ENCODE measurements around the gene MCU. TPM values are rescaled to one million over a fixed set of nuclear protein-coding genes. Genes with fewer than 3 reads are reported as not detected.

Gene MCU
- total RNA-seq, 1 experiment from 2014 or later: 26.8 TPM

GRCh38 chr10:72834183-72834825 is 142.4 kb downstream of the MCU start (continued):
- TF ChIP-seq, protein P1, sequence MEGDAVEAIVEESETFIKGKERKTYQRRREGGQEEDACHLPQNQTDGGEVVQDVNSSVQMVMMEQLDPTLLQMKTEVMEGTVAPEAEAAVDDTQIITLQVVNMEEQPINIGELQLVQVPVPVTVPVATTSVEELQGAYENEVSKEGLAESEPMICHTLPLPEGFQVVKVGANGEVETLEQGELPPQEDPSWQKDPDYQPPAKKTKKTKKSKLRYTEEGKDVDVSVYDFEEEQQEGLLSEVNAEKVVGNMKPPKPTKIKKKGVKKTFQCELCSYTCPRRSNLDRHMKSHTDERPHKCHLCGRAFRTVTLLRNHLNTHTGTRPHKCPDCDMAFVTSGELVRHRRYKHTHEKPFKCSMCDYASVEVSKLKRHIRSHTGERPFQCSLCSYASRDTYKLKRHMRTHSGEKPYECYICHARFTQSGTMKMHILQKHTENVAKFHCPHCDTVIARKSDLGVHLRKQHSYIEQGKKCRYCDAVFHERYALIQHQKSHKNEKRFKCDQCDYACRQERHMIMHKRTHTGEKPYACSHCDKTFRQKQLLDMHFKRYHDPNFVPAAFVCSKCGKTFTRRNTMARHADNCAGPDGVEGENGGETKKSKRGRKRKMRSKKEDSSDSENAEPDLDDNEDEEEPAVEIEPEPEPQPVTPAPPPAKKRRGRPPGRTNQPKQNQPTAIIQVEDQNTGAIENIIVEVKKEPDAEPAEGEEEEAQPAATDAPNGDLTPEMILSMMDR (IDR thresholded peaks at IDR 0.05 in 2 of 3, conservative IDR thresholded peaks at IDR 0.05 in 1 of 3; ENCODE audit: borderline replicate concordance in 1 of 3, insufficient read depth in 1 of 3, low read depth in 2 of 3, low read length in 2 of 3): peak; percentile 52 to 83 (median 65)
- TF ChIP-seq YY1 (IDR thresholded peaks at IDR 0.05; ENCODE audit: extremely low read depth, insufficient replicate concordance, low read depth, low read length) (no peak), CEBPB (IDR thresholded peaks at IDR 0.05; ENCODE audit: low read depth) (peak; percentile 5; the same call in 1 of the 2 replicates), RAD21 (IDR thresholded peaks at IDR 0.05; ENCODE audit: low read depth) (peak; percentile 90), TCF7L2 (IDR thresholded peaks at IDR 0.05; ENCODE audit: borderline replicate concordance, extremely low read depth, insufficient read depth, insufficient read length) (no peak), EGR1 (IDR thresholded peaks at IDR 0.05; ENCODE audit: low read depth) (no peak), FOSL1 (IDR thresholded peaks at IDR 0.05; ENCODE audit: low read depth) (no peak), SP1 (IDR thresholded peaks at IDR 0.05; ENCODE audit: low read depth) (no peak), ELF1 (IDR thresholded peaks at IDR 0.05; ENCODE audit: borderline replicate concordance, low read depth) (no peak)

DNA sequence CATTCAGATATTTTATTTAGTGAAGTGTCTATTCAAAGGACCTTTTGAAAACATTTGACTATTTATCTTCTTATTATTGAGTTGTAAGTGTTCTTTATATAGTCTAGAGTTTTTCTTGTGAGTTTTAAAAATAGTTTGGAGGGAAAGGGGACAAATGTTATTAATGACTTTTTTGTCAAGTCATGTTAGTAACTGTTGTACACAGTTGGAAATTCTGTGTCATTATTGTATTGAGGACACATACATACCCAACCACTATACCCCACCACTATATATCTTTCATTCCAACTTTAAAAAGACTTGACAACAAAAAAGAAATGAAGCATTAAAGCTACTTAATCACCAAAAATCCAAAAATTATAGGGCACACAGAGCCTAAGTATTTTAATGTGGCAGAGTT is 148.4 kb downstream of the MCU start:
- no peaks in the 10 kb centered on the region for H3K36me3 ChIP-seq (ENCODE audit: control insufficient read depth in 1 of 2, insufficient read depth in 2 of 2, low read length in 2 of 2)
- H3K9me3 ChIP-seq (ENCODE audit: control insufficient read depth in 1 of 2, insufficient read depth in 1 of 2, low read depth in 1 of 2, low read length in 2 of 2): no peaks in the 10 kb centered on the region
- BruUV-seq (replicated peaks): no TSS peak
- ATAC-seq (no peak), DNase-seq (ENCODE audit: low read depth, low spot score) (no peak)
- no peaks in the 10 kb centered on the region for H3K79me2 ChIP-seq (ENCODE audit: insufficient read depth, low read length)
- intact Hi-C loops (cut with micrococcal nuclease): no loop called here
- H3K4me2 ChIP-seq (ENCODE audit: low read length): no peak overlapping the region
- H3K27ac ChIP-seq (ENCODE audit: low read depth, low read length): no peak overlapping the region
- no peak overlapping the region for H3K9ac ChIP-seq (ENCODE audit: low read length)
- no peak overlapping the region for H3K4me3 ChIP-seq (replicated peaks in 1 of 2; ENCODE audit: low read depth in 1 of 2, low read length in 2 of 2)
- peaks cover 0 to under 1% of the 10 kb centered on the region in 2 experiments; a peak in 2 of 4 replicates for H3K4me1 ChIP-seq (ENCODE audit: control insufficient read depth in 1 of 2, insufficient read depth in 2 of 2, low read length in 2 of 2)
- ChIA-PET RAD21 (ENCODE audit: low non-redundant PET in 1 of 2, low total read pairs in 2 of 2, uncharacterized antibody in 2 of 2, unreplicated experiment in 2 of 2) (no interaction called here), CTCF (no interaction called here), POLR2A (no interaction called here)
- H3K9me2 ChIP-seq (ENCODE audit: insufficient read depth): no peaks in the 10 kb centered on the region
- H4K20me1 ChIP-seq (ENCODE audit: insufficient read depth): no peaks in the 10 kb centered on the region
- no peak overlapping the region for H2AFZ ChIP-seq (ENCODE audit: low read depth, low read length, poor library complexity, severe bottlenecking)
- no peaks in the 10 kb centered on the region for H3K27me3 ChIP-seq (ENCODE audit: insufficient read depth, low read length)
- no peak for TF ChIP-seq REST (IDR thresholded peaks at IDR 0.05; ENCODE audit: low read depth)
- no peak for TF ChIP-seq ZFX (IDR thresholded peaks at IDR 0.05)
- no peak for TF ChIP-seq ZBTB33 (IDR thresholded peaks at IDR 0.05; ENCODE audit: extremely low read depth, insufficient replicate concordance, low read length)
- no peak for TF ChIP-seq FOSL1 (IDR thresholded peaks at IDR 0.05; ENCODE audit: low read depth)
- TF ChIP-seq, protein P2, sequence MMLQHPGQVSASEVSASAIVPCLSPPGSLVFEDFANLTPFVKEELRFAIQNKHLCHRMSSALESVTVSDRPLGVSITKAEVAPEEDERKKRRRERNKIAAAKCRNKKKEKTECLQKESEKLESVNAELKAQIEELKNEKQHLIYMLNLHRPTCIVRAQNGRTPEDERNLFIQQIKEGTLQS (IDR thresholded peaks at IDR 0.05): no peak
- no peak for TF ChIP-seq EZH2phosphoT487 (IDR thresholded peaks at IDR 0.05; ENCODE audit: borderline replicate concordance)
- TF ChIP-seq EZH2 (IDR thresholded peaks at IDR 0.05): no peak
- no peak for TF ChIP-seq SRF (IDR thresholded peaks at IDR 0.05; ENCODE audit: low read depth)
- no peak for TF ChIP-seq POLR2A (IDR thresholded peaks at IDR 0.05; ENCODE audit: borderline replicate concordance, extremely low read depth, insufficient read depth, insufficient read length)
- TF ChIP-seq RAD21 (IDR thresholded peaks at IDR 0.05; ENCODE audit: low read depth): no peak

Data from HCT116 (cell line).